Smooth muscle cell (in vitro differentiated cells): Measurements from ENCODE around the gene DDAH1. TPM values are rescaled to one million over a fixed set of nuclear protein-coding genes. Genes with fewer than 3 reads are reported as not detected.

Experiments
- DNase-seq: peaks from one replicate; lab custom pipeline; 2025; ENCODE audit not compliant: unreplicated experiment; lab: John Stamatoyannopoulos, UW
- H2AFZ ChIP-seq: fragments of 200-600 bp; sonication (generic); 2 replicates; pipeline ENCODE4 v1.6.0; 2016; ENCODE audit warnings: antibody characterized with exemption, low read depth, mild to moderate bottlenecking
- H3F3A ChIP-seq: fragments of 200-600 bp; sonication (generic); 2 replicates; pipeline ENCODE4 v1.6.0; 2017; ENCODE audit warnings: antibody characterized with exemption, low read depth
- H3K27ac ChIP-seq: fragments of 200-600 bp; sonication (generic); 2 replicates; pipeline ENCODE4 v1.5.1; 2016; ENCODE audit warnings: low read depth, mild to moderate bottlenecking
- H3K27me3 ChIP-seq: fragments of 200-600 bp; sonication (generic); 2 replicates; pipeline ENCODE4 v1.6.1; 2016; ENCODE audit warnings: low read depth, mild to moderate bottlenecking
- H3K36me3 ChIP-seq: fragments of 200-600 bp; sonication (generic); 2 replicates; pipeline ENCODE4 v1.5.1; 2016; ENCODE audit warnings: low read depth
- H3K4me1 ChIP-seq: fragments of 200-600 bp; sonication (generic); 2 replicates; pipeline ENCODE4 v1.5.1; 2016; ENCODE audit warnings: low read depth
- H3K4me2 ChIP-seq: fragments of 200-600 bp; sonication (generic); 2 replicates; pipeline ENCODE4 v1.6.0; 2016; ENCODE audit warnings: mild to moderate bottlenecking
- H3K4me3 ChIP-seq: fragments of 200-600 bp; sonication (generic); 2 replicates; pipeline ENCODE4 v1.5.1; 2016; ENCODE audit warnings: mild to moderate bottlenecking
- H3K79me2 ChIP-seq: fragments of 200-600 bp; sonication (generic); 2 replicates; pipeline ENCODE4 v1.6.0; 2016; ENCODE audit warnings: low read depth, mild to moderate bottlenecking
- H3K9ac ChIP-seq: fragments of 200-600 bp; sonication (generic); 2 replicates; pipeline ENCODE4 v1.6.0; 2016; ENCODE audit warnings: low read depth
- H3K9me3 ChIP-seq: fragments of 200-600 bp; sonication (generic); replicated peaks from 2 replicates; pipeline ENCODE4 v1.5.1; 2016; ENCODE audit warnings: low read depth
- H4K20me1 ChIP-seq: fragments of 200-600 bp; sonication (generic); 2 replicates; pipeline ENCODE4 v1.6.0; 2016; ENCODE audit warnings: low read depth
- CTCF ChIP-seq: fragments of 200-600 bp; sonication (generic); IDR thresholded peaks from 2 replicates; pipeline ENCODE4 v1.5.1; 2017; ENCODE audit warnings: borderline replicate concordance, mild to moderate bottlenecking, antibody characterized with exemption; ENCODE audit not compliant: insufficient read depth, poor library complexity, severe bottlenecking
- WGBS: methylation state at CpG from one replicate; pipeline ENCODE4 v1.1.7; 2016; ENCODE audit warnings: low lambda C conversion rate; 5-methylcytosine and 5-hydroxymethylcytosine counted together
- polyA plus RNA-seq: library from polyadenylated mRNA; unstranded; fragments of >200 nt; fragmentation: Nextera tagmentation; extraction: Ambion mirVana; gene quantifications from 2 replicates; pipeline ENCODE4 v1.2.1, GENCODE V29; 2016
- total RNA-seq: library from RNA; depleted of rRNA; stranded (reverse); fragments of >200 nt; gene quantifications from 2 replicates; pipeline ENCODE4 v1.2.3, GENCODE V29; 2014

Gene DDAH1
- total and polyA plus RNA-seq, 2 experiments from 2014 or later, result 13.8 to 30.8 TPM

GRCh38 chr1:85342207-85342606, 122.8 kb downstream of the DDAH1 start:
- no peaks in the 10 kb centered on the region for H4K20me1 ChIP-seq
- TF ChIP-seq CTCF, result no peak
- no peaks in the 10 kb centered on the region for H3K27me3 ChIP-seq
- H3K9me3 ChIP-seq, result no peaks in the 10 kb centered on the region
- no peak for DNase-seq
- no peak overlapping the region for H3K9ac ChIP-seq
- peaks cover 7% of the 10 kb centered on the region for H3K4me1 ChIP-seq
- H3K36me3 ChIP-seq, result no peaks in the 10 kb centered on the region
- H3K27ac ChIP-seq, result no peak overlapping the region
- H3K79me2 ChIP-seq, result no peaks in the 10 kb centered on the region
- no peak overlapping the region for H3K4me3 ChIP-seq
- no peak overlapping the region for H2AFZ ChIP-seq
- H3K4me2 ChIP-seq, result no peak overlapping the region
- no peaks in the 10 kb centered on the region for H3F3A ChIP-seq

- Histone ChIP-seq H3K27ac (no peak overlapping the region), H3K4me1 (peaks cover 7% of the 10 kb centered on the region), H3K4me3 (no peak overlapping the region), H3K9ac (no peak overlapping the region), H3K79me2 (no peaks in the 10 kb centered on the region), H3K4me2 (no peak overlapping the region), H3K9me3 (no peaks in the 10 kb centered on the region), H2AFZ (no peak overlapping the region), H3K27me3 (no peaks in the 10 kb centered on the region), H4K20me1 (no peaks in the 10 kb centered on the region), H3F3A (no peaks in the 10 kb centered on the region), H3K36me3 (no peaks in the 10 kb centered on the region)
- TF ChIP-seq CTCF, result no peak
- DNase-seq, result no peak
- 88% methylated on average over 3 of the region's 3 CpGs for WGBS
Observed at GRCh38 chr1:85340427-85340826, 124.5 kb downstream of the DDAH1 start.

GRCh38 chr1:85339656-85340399, 125.1 kb downstream of the DDAH1 start:
- no peak for DNase-seq
- no peak overlapping the region for H3K9ac ChIP-seq
- no peak overlapping the region for H3K27ac ChIP-seq
- H2AFZ ChIP-seq, result no peak overlapping the region
- 94% methylated on average over 7 of the region's 7 CpGs for WGBS
- no peaks in the 10 kb centered on the region for H3K36me3 ChIP-seq
- H3K27me3 ChIP-seq, result no peaks in the 10 kb centered on the region
- no peaks in the 10 kb centered on the region for H4K20me1 ChIP-seq
- no peaks in the 10 kb centered on the region for H3K9me3 ChIP-seq
- H3K4me3 ChIP-seq, result no peak overlapping the region
- H3K4me1 ChIP-seq, result peaks cover 7% of the 10 kb centered on the region
- H3K79me2 ChIP-seq, result no peaks in the 10 kb centered on the region
- TF ChIP-seq CTCF, result no peak
- H3F3A ChIP-seq, result no peaks in the 10 kb centered on the region
- H3K4me2 ChIP-seq, result no peak overlapping the region

- H4K20me1 ChIP-seq, result no peaks in the 10 kb centered on the region
- H3K79me2 ChIP-seq, result no peaks in the 10 kb centered on the region
- H3K36me3 ChIP-seq, result no peaks in the 10 kb centered on the region
- no peaks in the 10 kb centered on the region for H3K27me3 ChIP-seq
- H2AFZ ChIP-seq, result no peak overlapping the region
- no peak overlapping the region for H3K4me2 ChIP-seq
- DNase-seq, result no peak
- H3F3A ChIP-seq, result no peaks in the 10 kb centered on the region
- no peaks in the 10 kb centered on the region for H3K9me3 ChIP-seq
- TF ChIP-seq CTCF, result no peak
- H3K4me3 ChIP-seq, result no peak overlapping the region
- no peak overlapping the region for H3K27ac ChIP-seq
- H3K4me1 ChIP-seq, result peaks cover 5% of the 10 kb centered on the region
- WGBS, result 69% methylated on average over 5 of the region's 5 CpGs
- no peak overlapping the region for H3K9ac ChIP-seq
Observed at GRCh38 chr1:85339089-85339488, 125.9 kb downstream of the DDAH1 start.
